Measurements from ENCODE around the gene SFXN5.

The SFXN5 gene

GRCh38 chr2:72993147-72993932 is 78.2 kb downstream of the SFXN5 start:
- Histone ChIP-seq H3K27me3 (ENCODE audit: control insufficient read depth in 1 of 2, insufficient read depth in 2 of 2, low read length in 2 of 2) (no peaks in the 10 kb centered on the region), H3K27ac (ENCODE audit: low read depth, low read length) (no peak overlapping the region), H3K9ac (ENCODE audit: low read length) (no peak overlapping the region), H3K36me3 (ENCODE audit: insufficient read depth, low read length) (no peaks in the 10 kb centered on the region), H3K4me3 (ENCODE audit: low read depth in 1 of 2, low read length in 2 of 2) (no peak overlapping the region), H3K4me1 (ENCODE audit: insufficient read depth, low read length) (no peaks in the 10 kb centered on the region), H3K9me3 (ENCODE audit: low read length) (no peaks in the 10 kb centered on the region)

GRCh38 chr2:72992734-72993102 is 78.8 kb downstream of the SFXN5 start:
- Histone ChIP-seq H3K4me3 (ENCODE audit: low read depth in 1 of 2, low read length in 2 of 2) (no peak overlapping the region), H3K4me1 (ENCODE audit: insufficient read depth, low read length) (no peaks in the 10 kb centered on the region), H3K9me3 (ENCODE audit: low read length) (no peaks in the 10 kb centered on the region), H3K9ac (ENCODE audit: low read length) (no peak overlapping the region), H3K36me3 (ENCODE audit: insufficient read depth, low read length) (no peaks in the 10 kb centered on the region), H3K27ac (ENCODE audit: low read depth, low read length) (no peak overlapping the region), H3K27me3 (ENCODE audit: control insufficient read depth in 1 of 2, insufficient read depth in 2 of 2, low read length in 2 of 2) (no peaks in the 10 kb centered on the region)

GRCh38 chr2:72991980-72992733 is 79.4 kb downstream of the SFXN5 start:
- no peak overlapping the region for H3K9ac ChIP-seq (ENCODE audit: low read length)

GRCh38 chr2:72991439-72991725 is 80.1 kb downstream of the SFXN5 start:
- Histone ChIP-seq H3K4me3 (ENCODE audit: low read depth in 1 of 2, low read length in 2 of 2) (no peak overlapping the region), H3K9ac (ENCODE audit: low read length) (no peak overlapping the region), H3K36me3 (ENCODE audit: insufficient read depth, low read length) (no peaks in the 10 kb centered on the region), H3K27me3 (ENCODE audit: control insufficient read depth in 1 of 2, insufficient read depth in 2 of 2, low read length in 2 of 2) (no peaks in the 10 kb centered on the region), H3K27ac (ENCODE audit: low read depth, low read length) (no peak overlapping the region), H3K4me1 (ENCODE audit: insufficient read depth, low read length) (no peaks in the 10 kb centered on the region), H3K9me3 (ENCODE audit: low read length) (no peaks in the 10 kb centered on the region)

More at GRCh38 chr2:72991980-72992733, 79.4 kb downstream of the SFXN5 start:
- Histone ChIP-seq H3K36me3 (ENCODE audit: insufficient read depth, low read length) (no peaks in the 10 kb centered on the region), H3K27me3 (ENCODE audit: control insufficient read depth in 1 of 2, insufficient read depth in 2 of 2, low read length in 2 of 2) (no peaks in the 10 kb centered on the region), H3K9me3 (ENCODE audit: low read length) (no peaks in the 10 kb centered on the region), H3K27ac (ENCODE audit: low read depth, low read length) (no peak overlapping the region), H3K4me3 (ENCODE audit: low read depth in 1 of 2, low read length in 2 of 2) (no peak overlapping the region), H3K4me1 (ENCODE audit: insufficient read depth, low read length) (no peaks in the 10 kb centered on the region)

GRCh38 chr2:72990695-72991438 is 80.6 kb downstream of the SFXN5 start:
- H3K9me3 ChIP-seq (ENCODE audit: low read length), result no peaks in the 10 kb centered on the region
- H3K36me3 ChIP-seq (ENCODE audit: insufficient read depth, low read length), result no peaks in the 10 kb centered on the region
- no peak overlapping the region for H3K9ac ChIP-seq (ENCODE audit: low read length)
- H3K4me3 ChIP-seq (ENCODE audit: low read depth in 1 of 2, low read length in 2 of 2), result no peak overlapping the region
- H3K27me3 ChIP-seq (ENCODE audit: control insufficient read depth in 1 of 2, insufficient read depth in 2 of 2, low read length in 2 of 2), result no peaks in the 10 kb centered on the region
- H3K4me1 ChIP-seq (ENCODE audit: insufficient read depth, low read length), result no peaks in the 10 kb centered on the region
- no peak overlapping the region for H3K27ac ChIP-seq (ENCODE audit: low read depth, low read length)

GRCh38 chr2:72989770-72990556 is 81.5 kb downstream of the SFXN5 start:
- Histone ChIP-seq H3K4me3 (ENCODE audit: low read depth in 1 of 2, low read length in 2 of 2) (no peak overlapping the region), H3K36me3 (ENCODE audit: insufficient read depth, low read length) (no peaks in the 10 kb centered on the region), H3K27me3 (ENCODE audit: control insufficient read depth in 1 of 2, insufficient read depth in 2 of 2, low read length in 2 of 2) (no peaks in the 10 kb centered on the region), H3K9me3 (ENCODE audit: low read length) (no peaks in the 10 kb centered on the region), H3K27ac (ENCODE audit: low read depth, low read length) (no peak overlapping the region), H3K4me1 (ENCODE audit: insufficient read depth, low read length) (no peaks in the 10 kb centered on the region), H3K9ac (ENCODE audit: low read length) (no peak overlapping the region)

GRCh38 chr2:72988726-72989273 is 82.7 kb downstream of the SFXN5 start:
- no peak overlapping the region for H3K9ac ChIP-seq (ENCODE audit: low read length)
- no peak overlapping the region for H3K4me3 ChIP-seq (ENCODE audit: low read depth in 1 of 2, low read length in 2 of 2)
- H3K27me3 ChIP-seq (ENCODE audit: control insufficient read depth in 1 of 2, insufficient read depth in 2 of 2, low read length in 2 of 2), result no peaks in the 10 kb centered on the region
- no peaks in the 10 kb centered on the region for H3K4me1 ChIP-seq (ENCODE audit: insufficient read depth, low read length)
- no peaks in the 10 kb centered on the region for H3K36me3 ChIP-seq (ENCODE audit: insufficient read depth, low read length)
- no peaks in the 10 kb centered on the region for H3K9me3 ChIP-seq (ENCODE audit: low read length)
- H3K27ac ChIP-seq (ENCODE audit: low read depth, low read length), result no peak overlapping the region

GRCh38 chr2:72988041-72988440 is 83.5 kb downstream of the SFXN5 start:
- Histone ChIP-seq H3K4me3 (ENCODE audit: low read depth in 1 of 2, low read length in 2 of 2) (no peak overlapping the region), H3K4me1 (ENCODE audit: insufficient read depth, low read length) (no peaks in the 10 kb centered on the region), H3K9ac (ENCODE audit: low read length) (no peak overlapping the region), H3K27ac (ENCODE audit: low read depth, low read length) (no peak overlapping the region), H3K36me3 (ENCODE audit: insufficient read depth, low read length) (no peaks in the 10 kb centered on the region), H3K9me3 (ENCODE audit: low read length) (no peaks in the 10 kb centered on the region), H3K27me3 (ENCODE audit: control insufficient read depth in 1 of 2, insufficient read depth in 2 of 2, low read length in 2 of 2) (no peaks in the 10 kb centered on the region)

GRCh38 chr2:72985891-72986683 is 85.4 kb downstream of the SFXN5 start:
- Histone ChIP-seq H3K9me3 (ENCODE audit: low read length) (no peaks in the 10 kb centered on the region), H3K9ac (ENCODE audit: low read length) (no peak overlapping the region), H3K4me3 (ENCODE audit: low read depth in 1 of 2, low read length in 2 of 2) (no peak overlapping the region), H3K27ac (ENCODE audit: low read depth, low read length) (no peak overlapping the region), H3K4me1 (ENCODE audit: insufficient read depth, low read length) (no peaks in the 10 kb centered on the region), H3K36me3 (ENCODE audit: insufficient read depth, low read length) (no peaks in the 10 kb centered on the region), H3K27me3 (ENCODE audit: control insufficient read depth in 1 of 2, insufficient read depth in 2 of 2, low read length in 2 of 2) (no peaks in the 10 kb centered on the region)

GRCh38 chr2:72985136-72985535 is 86.4 kb downstream of the SFXN5 start:
- H3K9me3 ChIP-seq (ENCODE audit: low read length), result no peaks in the 10 kb centered on the region
- H3K4me1 ChIP-seq (ENCODE audit: insufficient read depth, low read length), result no peaks in the 10 kb centered on the region
- no peak overlapping the region for H3K27ac ChIP-seq (ENCODE audit: low read depth, low read length)
- no peaks in the 10 kb centered on the region for H3K36me3 ChIP-seq (ENCODE audit: insufficient read depth, low read length)
- no peak overlapping the region for H3K9ac ChIP-seq (ENCODE audit: low read length)
- no peak overlapping the region for H3K4me3 ChIP-seq (ENCODE audit: low read depth in 1 of 2, low read length in 2 of 2)
- no peaks in the 10 kb centered on the region for H3K27me3 ChIP-seq (ENCODE audit: control insufficient read depth in 1 of 2, insufficient read depth in 2 of 2, low read length in 2 of 2)
